Effector memory CD4-positive, alpha-beta T cell (primary cell): ENCODE results near the gene DNAJC12.
A peak's percentile ranks its signal among the peaks of the same experiment; 100 is the strongest.

Experiments
- DNase-seq, 3 donors: peaks; one replicate each; pipeline ENCODE4 v3.0.0-alpha.2; 2020
- H3K27ac ChIP-seq: 2 replicates; pipeline ENCODE4 v1.7.0; 2013; ENCODE audit warnings: mild to moderate bottlenecking, low read length, moderate library complexity; ENCODE audit not compliant: insufficient read depth, poor library complexity, severe bottlenecking
- H3K27me3 ChIP-seq: replicated peaks from 2 replicates; pipeline ENCODE4 v1.7.0; 2013; ENCODE audit warnings: mild to moderate bottlenecking, low read length; ENCODE audit not compliant: insufficient read depth, control insufficient read depth, poor library complexity, severe bottlenecking
- H3K36me3 ChIP-seq: 2 replicates; pipeline ENCODE4 v1.7.0; 2013; ENCODE audit warnings: mild to moderate bottlenecking, low read length, moderate library complexity; ENCODE audit not compliant: control insufficient read depth, insufficient read depth
- H3K4me1 ChIP-seq: 2 replicates; pipeline ENCODE4 v1.7.0; 2013; ENCODE audit warnings: low read length, mild to moderate bottlenecking; ENCODE audit not compliant: control insufficient read depth, insufficient read depth, poor library complexity, severe bottlenecking
- H3K4me3 ChIP-seq: 2 replicates; pipeline ENCODE4 v1.7.0; 2013; ENCODE audit warnings: low read length, low read depth, mild to moderate bottlenecking; ENCODE audit not compliant: insufficient read depth, poor library complexity, severe bottlenecking
- H3K9me3 ChIP-seq: 2 replicates; pipeline ENCODE4 v1.7.0; 2013; ENCODE audit warnings: mild to moderate bottlenecking, low read length, moderate library complexity; ENCODE audit not compliant: control insufficient read depth

The DNAJC12 gene

DNA sequence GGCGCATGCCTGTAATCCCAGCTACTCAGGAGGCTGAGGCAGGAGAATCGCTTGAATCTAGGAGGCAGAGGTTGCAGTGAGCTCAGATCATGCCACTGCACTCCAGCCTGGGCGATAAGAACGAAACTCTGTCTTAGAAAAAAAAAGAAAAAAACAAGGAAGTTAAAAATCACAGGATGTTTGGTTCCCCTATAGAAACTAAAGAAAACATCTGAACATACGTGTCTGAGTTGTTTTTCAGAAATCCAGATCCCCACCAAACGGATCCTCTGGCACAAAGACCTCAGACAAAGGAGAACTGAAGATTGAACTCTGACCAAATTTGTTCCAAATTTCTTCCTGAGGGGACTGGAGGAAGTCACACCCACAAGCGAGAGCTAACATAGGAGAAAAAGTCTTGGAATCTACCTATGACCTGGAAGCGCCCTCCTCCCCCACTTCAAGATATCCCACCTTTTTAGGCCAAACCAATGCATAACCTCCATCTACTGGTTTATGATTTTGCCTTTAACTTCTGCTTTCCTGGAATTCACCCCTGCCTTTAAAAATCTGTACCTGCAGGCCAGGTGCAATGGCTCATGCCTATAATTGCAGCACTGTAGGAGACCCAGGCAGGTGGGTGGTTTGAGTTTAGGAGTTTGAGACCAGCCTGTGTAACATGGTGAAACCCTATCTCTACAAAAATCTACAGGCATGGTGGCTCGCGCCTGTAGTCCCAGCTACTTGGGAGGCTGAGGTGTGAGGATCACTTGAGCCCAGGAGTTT is 26.8 kb upstream of the DNAJC12 start:
- DNase-seq = no peak

GRCh38 chr10:67863094-67863493 is 25.1 kb upstream of the DNAJC12 start:
- H3K4me3 ChIP-seq = no peak overlapping the region
- no peak for DNase-seq
- no peaks in the 10 kb centered on the region for H3K36me3 ChIP-seq
- no peak overlapping the region for H3K27ac ChIP-seq
- no peaks in the 10 kb centered on the region for H3K4me1 ChIP-seq
- no peaks in the 10 kb centered on the region for H3K27me3 ChIP-seq
- H3K9me3 ChIP-seq = no peaks in the 10 kb centered on the region

More for the DNA sequence above, 26.8 kb upstream of the DNAJC12 start:
- H3K27me3 ChIP-seq = no peaks in the 10 kb centered on the region
- no peak overlapping the region for H3K4me3 ChIP-seq
- no peaks in the 10 kb centered on the region for H3K36me3 ChIP-seq
- H3K9me3 ChIP-seq = no peaks in the 10 kb centered on the region
- no peaks in the 10 kb centered on the region for H3K4me1 ChIP-seq
- no peak overlapping the region for H3K27ac ChIP-seq

GRCh38 chr10:67861750-67862432 is 23.9 kb upstream of the DNAJC12 start:
- no peaks in the 10 kb centered on the region for H3K36me3 ChIP-seq
- H3K4me1 ChIP-seq = no peaks in the 10 kb centered on the region
- H3K9me3 ChIP-seq = no peaks in the 10 kb centered on the region
- no peak overlapping the region for H3K27ac ChIP-seq
- no peak overlapping the region for H3K4me3 ChIP-seq
- no peaks in the 10 kb centered on the region for H3K27me3 ChIP-seq
- DNase-seq = no peak

DNA sequence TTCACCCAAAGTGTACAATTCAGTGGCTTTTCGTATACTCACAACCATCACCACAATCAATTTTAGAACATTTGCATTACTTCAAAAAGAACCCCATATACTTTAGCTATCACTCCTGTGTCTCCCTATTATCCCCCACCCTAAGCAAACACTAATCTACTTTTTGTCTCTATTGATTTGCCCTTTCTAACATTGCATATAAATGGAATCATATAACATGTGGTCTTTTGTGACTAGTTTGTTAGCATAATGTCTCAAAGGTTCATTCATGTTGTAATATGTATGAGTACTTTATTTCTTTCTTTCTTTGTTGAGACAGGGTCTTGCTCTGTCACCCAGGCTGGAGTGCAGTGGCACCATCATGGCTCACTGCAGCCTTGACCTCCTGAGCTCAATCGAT is 21.0 kb upstream of the DNAJC12 start:
- no peak overlapping the region for H3K27ac ChIP-seq
- no peak overlapping the region for H3K4me3 ChIP-seq
- no peaks in the 10 kb centered on the region for H3K9me3 ChIP-seq
- no peak for DNase-seq
- no peaks in the 10 kb centered on the region for H3K36me3 ChIP-seq
- no peaks in the 10 kb centered on the region for H3K27me3 ChIP-seq
- no peaks in the 10 kb centered on the region for H3K4me1 ChIP-seq

- H3K27ac ChIP-seq = no peak overlapping the region
- H3K4me3 ChIP-seq = no peak overlapping the region
- H3K36me3 ChIP-seq = no peaks in the 10 kb centered on the region
- no peaks in the 10 kb centered on the region for H3K4me1 ChIP-seq
- no peaks in the 10 kb centered on the region for H3K9me3 ChIP-seq
- DNase-seq = no peak
- H3K27me3 ChIP-seq = no peaks in the 10 kb centered on the region
These were observed 15.5 kb upstream of the DNAJC12 start for GRCh38 chr10:67853512-67853911.

GRCh38 chr10:67852761-67853160 is 14.8 kb upstream of the DNAJC12 start:
- Histone ChIP-seq H3K36me3 (no peaks in the 10 kb centered on the region), H3K4me3 (no peak overlapping the region), H3K9me3 (no peaks in the 10 kb centered on the region), H3K4me1 (no peaks in the 10 kb centered on the region), H3K27me3 (no peaks in the 10 kb centered on the region), H3K27ac (no peak overlapping the region)
- no peak for DNase-seq

DNA sequence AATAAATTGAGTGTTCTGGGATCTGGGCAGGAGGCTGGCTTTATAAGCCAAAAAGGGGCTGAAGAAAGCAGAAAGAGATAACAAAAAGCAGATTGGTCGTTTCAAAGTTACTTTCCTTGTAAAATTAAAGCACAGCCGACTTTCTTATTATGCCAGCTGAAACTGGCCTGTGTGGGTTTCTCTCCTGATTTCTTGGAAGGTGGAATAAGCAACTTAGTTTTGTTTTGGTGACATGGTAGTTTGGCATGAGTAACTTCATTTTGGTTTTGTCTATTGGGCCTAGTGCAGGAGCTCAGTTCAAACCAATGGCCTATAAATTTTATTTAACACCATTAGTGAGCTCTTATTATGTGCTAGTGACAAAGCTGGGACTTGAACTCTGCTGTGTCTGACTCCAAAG is 13.2 kb upstream of the DNAJC12 start:
- no peaks in the 10 kb centered on the region for H3K4me1 ChIP-seq
- H3K27ac ChIP-seq = no peak overlapping the region
- no peaks in the 10 kb centered on the region for H3K9me3 ChIP-seq
- H3K4me3 ChIP-seq = no peak overlapping the region
- H3K27me3 ChIP-seq = no peaks in the 10 kb centered on the region
- H3K36me3 ChIP-seq = no peaks in the 10 kb centered on the region
- DNase-seq = no peak

DNA sequence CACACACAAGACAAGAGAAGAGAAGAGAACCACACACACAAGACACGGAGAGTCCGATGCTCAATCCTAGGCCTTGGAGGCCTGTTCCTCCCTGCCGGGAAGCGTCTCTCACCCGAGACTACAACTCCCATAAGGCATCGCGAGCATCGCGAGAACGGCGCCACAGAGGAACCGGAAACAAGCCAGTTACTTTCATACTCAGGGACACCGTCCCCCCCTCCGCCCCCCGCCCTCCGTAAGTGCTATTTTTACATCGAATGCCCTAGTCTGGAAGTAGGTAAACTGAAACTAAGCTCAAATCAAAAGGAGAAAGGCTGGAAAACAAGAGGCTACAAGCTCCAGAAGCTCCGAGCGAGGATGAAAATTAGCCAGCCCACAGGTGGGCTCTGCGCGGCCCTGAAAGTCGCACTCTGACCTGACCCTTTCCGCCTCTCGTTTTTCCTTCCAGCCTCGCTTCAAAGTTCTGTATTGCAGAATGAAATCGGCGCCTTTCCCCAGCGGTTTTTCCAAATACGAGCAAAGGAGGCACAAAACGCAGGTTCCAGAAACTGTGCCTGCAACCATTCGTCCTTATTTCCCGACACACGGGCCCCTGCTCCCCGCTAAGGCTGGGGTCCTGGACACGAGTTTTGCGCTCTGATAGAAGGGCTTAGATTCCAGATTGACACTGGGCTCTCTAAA is 11.5 kb upstream of the DNAJC12 start:
- no peaks in the 10 kb centered on the region for H3K27me3 ChIP-seq
- H3K9me3 ChIP-seq = no peaks in the 10 kb centered on the region
- H3K27ac ChIP-seq = peak overlapping the region; percentile 81
- H3K4me1 ChIP-seq = no peaks in the 10 kb centered on the region
- peak overlapping the region; percentile 83 for H3K4me3 ChIP-seq
- peak; percentile 77 to 88 (median 85) for DNase-seq
- no peaks in the 10 kb centered on the region for H3K36me3 ChIP-seq

GRCh38 chr10:67843284-67843683 is 5.3 kb upstream of the DNAJC12 start:
- no peaks in the 10 kb centered on the region for H3K9me3 ChIP-seq
- DNase-seq = no peak
- H3K4me3 ChIP-seq = no peak overlapping the region
- no peaks in the 10 kb centered on the region for H3K27me3 ChIP-seq
- no peaks in the 10 kb centered on the region for H3K36me3 ChIP-seq
- H3K27ac ChIP-seq = no peak overlapping the region
- H3K4me1 ChIP-seq = no peaks in the 10 kb centered on the region

DNA sequence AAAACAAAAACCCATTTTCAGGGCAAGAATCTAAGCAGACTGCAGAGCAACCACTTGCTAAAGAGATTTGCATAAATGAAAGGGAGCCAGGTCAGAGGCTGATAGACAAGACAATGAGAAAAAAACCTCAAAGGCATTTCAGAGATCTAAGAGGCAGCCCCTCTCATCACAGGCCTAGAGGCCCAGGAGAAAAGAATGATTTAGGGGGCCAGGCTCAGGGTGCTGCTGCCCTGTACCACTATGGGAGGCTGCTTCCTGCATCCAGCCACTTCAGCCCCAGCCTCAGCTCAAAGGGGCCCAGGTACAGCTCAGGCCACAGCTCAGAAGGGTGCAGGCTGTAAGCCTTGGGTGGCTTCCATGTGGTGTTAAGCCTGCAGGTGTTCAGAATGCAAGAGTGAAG is 3.7 kb upstream of the DNAJC12 start:
- H3K27ac ChIP-seq = no peak overlapping the region
- no peaks in the 10 kb centered on the region for H3K4me1 ChIP-seq
- no peak for DNase-seq
- no peak overlapping the region for H3K4me3 ChIP-seq
- no peaks in the 10 kb centered on the region for H3K27me3 ChIP-seq
- no peaks in the 10 kb centered on the region for H3K36me3 ChIP-seq
- H3K9me3 ChIP-seq = no peaks in the 10 kb centered on the region
